Right lobe of liver (tissue), 4 donors: Measurements from ENCODE around the gene PNCK.

Source experiments
- POLR2A ChIP-seq: fragments of 450-650 bp; IDR thresholded peaks from one replicate; pipeline ENCODE4 v1.6.1; 2017; ENCODE audit warnings: antibody characterized with exemption, mild to moderate bottlenecking
- TF ChIP-seq, protein P1 (sequence below), 4 donors: fragments of 200-600 bp in 3 of 4; fragments of 450-650 bp in 1 of 4; IDR thresholded peaks; one replicate each; pipeline versions ENCODE4 v1.5.1 to v1.8.0; 2016 to 2022; ENCODE audit warnings: antibody characterized with exemption in 4 of 4, mild to moderate bottlenecking in 2 of 4
- donor health status: DM: no; HTN: no; CAD: no.
- donor health status: DM: no; HTN: no; CAD: no.
- donor health status: DM: no; HTN: yes; CAD: no.

DNA sequence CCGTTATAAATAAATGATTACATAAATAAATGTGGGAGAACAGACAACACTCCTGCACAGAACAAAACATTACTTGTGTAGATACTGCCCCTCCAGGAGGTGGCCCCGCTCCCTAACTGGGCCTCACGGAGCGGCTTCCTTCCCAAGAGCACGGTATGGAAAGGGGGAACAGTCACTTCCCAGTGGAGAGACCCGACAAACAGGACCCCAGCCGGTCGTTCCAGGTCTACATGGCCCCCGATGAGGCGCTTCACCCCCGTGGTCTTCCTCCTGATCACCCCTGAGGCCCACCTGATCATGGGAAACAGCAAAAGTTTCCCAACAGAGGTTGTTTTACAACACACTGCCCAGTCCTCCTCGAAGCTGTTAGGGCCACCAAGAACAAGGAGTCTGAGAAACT is 7.6 kb upstream of the PNCK start:
- TF ChIP-seq, protein P1, sequence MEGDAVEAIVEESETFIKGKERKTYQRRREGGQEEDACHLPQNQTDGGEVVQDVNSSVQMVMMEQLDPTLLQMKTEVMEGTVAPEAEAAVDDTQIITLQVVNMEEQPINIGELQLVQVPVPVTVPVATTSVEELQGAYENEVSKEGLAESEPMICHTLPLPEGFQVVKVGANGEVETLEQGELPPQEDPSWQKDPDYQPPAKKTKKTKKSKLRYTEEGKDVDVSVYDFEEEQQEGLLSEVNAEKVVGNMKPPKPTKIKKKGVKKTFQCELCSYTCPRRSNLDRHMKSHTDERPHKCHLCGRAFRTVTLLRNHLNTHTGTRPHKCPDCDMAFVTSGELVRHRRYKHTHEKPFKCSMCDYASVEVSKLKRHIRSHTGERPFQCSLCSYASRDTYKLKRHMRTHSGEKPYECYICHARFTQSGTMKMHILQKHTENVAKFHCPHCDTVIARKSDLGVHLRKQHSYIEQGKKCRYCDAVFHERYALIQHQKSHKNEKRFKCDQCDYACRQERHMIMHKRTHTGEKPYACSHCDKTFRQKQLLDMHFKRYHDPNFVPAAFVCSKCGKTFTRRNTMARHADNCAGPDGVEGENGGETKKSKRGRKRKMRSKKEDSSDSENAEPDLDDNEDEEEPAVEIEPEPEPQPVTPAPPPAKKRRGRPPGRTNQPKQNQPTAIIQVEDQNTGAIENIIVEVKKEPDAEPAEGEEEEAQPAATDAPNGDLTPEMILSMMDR (IDR thresholded peaks at IDR 0.05), result no peak
- no peak for TF ChIP-seq POLR2A
